ENCODE results near the gene PIM2.

Gene PIM2

DNA sequence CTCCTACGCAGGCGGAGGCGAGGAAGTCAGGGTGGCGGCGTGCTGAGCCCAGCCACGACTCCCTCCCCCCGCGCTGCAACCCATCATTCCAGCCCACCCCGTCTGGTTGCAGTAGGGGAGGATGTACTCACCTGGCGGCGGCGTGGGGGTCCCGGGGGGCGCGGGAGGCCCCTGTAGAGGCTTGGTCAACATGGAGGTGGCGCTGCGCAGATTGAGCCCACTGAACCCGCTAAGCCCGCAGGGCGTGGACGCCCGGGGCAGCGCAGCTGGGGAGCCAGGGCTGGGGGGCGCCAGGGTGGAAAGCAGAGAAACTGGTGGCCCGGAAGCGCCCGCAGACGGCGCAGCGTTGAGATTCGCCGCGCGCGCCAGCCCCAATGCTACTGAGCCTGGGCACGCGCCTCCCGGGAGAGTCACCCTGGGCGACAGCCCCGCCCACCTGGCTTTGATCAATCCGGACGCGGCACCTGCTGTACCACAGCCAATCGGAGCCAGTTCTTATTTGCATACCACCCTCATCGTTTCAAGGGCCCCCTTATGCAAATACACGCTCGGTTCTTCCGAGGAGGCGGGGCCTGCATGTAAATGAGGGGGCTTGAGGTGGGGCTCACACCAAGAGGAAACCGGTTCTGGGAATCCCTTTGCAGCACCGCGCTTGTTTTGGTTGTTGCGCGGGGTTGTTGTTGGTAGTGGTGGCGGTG, at the start of gene PIM2:
Gene PIM2 (minus strand): TSS at position 382 of the 698 bp plus-strand sequence. CDS start 190 bp downstream, at position 192.
- peak; percentile 91 for DNase-seq

DNA sequence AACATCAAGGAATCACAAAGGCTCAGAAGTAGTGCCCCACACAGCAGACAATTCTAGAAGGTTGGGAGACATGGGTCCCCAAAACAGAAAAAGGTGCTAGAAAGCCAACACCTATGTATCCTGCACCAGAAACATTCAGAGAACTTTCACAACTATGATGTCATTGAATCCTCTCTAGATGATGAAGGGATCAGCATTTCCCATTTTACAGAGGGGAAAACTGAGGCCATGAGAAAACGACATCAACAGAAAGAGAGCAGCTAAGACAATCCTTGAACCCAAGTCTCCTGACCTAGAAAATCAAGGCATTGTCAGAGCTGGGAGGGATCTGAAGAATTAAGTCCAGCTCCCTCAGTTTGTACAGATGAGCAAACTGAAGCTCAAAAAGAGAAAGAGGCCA, 49.6 kb upstream of the PIM2 start:
- no peak for DNase-seq

GRCh38 chrX:48966796-48967579, 48.2 kb upstream of the PIM2 start:
- DNase-seq: no peak

DNA sequence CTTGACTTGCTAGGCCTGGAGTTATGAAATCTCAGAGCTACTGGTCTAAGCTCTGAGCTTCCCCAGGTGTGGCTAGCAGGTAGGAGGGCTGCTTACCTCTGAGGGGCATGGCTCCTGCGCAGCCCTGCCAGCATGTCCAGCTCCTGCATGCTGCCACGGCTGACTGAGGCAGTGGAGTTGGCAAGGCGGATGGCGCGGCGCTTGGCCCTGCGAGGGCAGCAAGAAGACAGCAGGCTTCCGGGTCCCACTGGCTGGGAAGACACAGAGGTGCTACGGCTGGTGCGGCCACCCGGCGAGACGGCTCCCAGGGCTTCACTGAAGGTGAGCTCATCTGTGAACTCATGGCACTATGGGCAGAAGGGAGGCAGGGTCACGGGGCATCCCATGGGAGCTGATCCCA, 47.1 kb upstream of the PIM2 start:
- DNase-seq: no peak

GRCh38 chrX:48961585-48962091, 42.8 kb upstream of the PIM2 start:
- no peak for DNase-seq

GRCh38 chrX:48960291-48960690, 41.5 kb upstream of the PIM2 start:
- DNase-seq: no peak

DNA sequence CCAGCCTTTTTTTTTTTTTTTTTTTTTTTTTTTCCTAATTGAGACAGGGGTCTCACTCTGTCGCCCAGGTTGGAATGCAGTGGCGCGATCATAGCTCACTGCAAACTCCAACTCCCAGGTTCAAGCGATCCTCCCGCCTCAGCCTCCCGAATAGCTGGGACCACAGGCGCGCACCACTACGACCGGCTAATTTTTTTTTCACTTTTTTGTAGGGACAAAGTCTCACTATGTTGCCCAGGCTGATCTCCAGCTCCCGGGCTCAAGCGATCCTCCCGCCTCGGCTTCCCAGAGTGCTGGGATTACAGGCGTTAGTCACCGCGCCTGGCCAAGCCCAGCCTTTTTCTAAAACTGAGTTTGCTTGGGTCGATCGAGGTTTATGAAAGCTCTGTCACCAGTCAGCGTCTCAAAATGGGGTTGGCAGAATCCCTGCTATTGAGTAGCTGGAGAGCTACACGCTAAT, 39.8 kb upstream of the PIM2 start:
- no peak for DNase-seq

- DNase-seq: peak; percentile 88
Measured at GRCh38 chrX:48957827-48958634, 39.2 kb upstream of the PIM2 start.

GRCh38 chrX:48957477-48957826, 38.6 kb upstream of the PIM2 start, which contains the start of gene OTUD5:
Gene OTUD5, minus strand, starts transcription at chrX:48957607. Its CDS starts 37 bp downstream, at chrX:48957570.
- peak; percentile 33 for DNase-seq

GRCh38 chrX:48956728-48957414, 38.0 kb upstream of the PIM2 start:
- no peak for DNase-seq

DNA sequence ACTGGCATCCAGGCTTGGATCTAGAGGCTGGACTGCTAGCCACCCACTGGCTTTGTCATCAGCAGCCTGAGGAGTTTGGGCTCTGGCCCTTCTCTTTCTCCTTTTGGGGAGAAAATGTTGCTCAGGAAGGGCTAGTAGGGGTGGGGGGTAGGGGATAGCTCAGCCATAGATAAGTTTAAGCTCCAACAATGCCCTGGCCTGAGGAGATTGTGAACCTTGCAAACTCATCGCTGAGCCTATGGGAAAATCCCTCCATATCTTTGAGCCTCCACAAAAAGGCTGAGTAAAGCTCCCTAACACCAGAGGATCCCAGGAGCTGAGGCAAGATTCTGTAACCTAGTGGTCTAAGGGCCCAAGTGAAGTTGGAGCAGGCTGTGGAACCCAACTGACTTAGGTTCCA, 29.8 kb upstream of the PIM2 start:
- DNase-seq: no peak

- peak; percentile 3 for DNase-seq
Measured at GRCh38 chrX:48945517-48946348, 26.9 kb upstream of the PIM2 start.

DNA sequence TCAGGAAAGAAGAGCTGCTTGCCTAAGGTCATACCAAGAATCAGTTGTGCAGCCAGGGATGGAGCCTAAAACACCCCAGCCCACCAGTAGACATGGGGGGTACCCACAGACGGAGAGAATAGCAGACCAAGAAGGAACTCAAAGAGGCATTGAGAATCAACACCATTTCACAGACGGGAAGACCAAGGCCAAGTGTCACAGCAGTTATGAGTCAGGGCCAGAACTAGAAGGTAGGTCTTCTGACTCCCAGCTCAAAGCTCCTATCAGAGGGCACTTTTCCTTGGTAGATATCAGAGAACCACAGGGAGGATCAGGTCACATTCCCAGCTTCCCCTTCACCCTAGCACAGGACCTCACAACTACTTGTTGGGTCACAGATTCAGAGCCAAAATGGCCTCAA, 24.1 kb upstream of the PIM2 start:
- no peak for DNase-seq

DNA sequence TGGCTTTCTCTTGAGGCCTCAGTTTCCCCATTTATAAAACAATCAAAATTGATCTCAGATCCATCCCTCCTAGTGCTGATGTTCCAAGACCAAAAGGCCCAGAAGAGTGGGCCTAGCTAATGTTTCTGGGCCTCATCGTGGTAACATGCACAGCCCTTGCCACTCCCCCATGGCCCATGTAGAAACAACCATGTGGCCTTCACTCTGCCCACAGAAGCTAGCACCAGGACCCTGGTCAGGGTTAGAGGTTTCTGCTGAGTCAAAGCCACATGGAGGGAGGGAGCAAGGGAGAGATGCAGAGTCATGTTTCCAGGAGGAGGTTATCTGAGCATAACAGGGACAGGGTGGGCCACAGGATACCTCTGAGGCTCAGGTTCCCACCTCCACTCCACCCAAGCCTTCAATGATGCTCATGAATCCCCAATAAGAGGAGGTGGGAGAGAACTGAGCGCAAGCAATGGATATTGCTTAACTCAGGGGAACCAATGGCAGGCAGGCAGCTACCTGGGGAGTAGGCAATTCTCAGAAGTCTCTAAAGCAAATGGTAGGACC, 21.7 kb upstream of the PIM2 start:
- DNase-seq: no peak

- DNase-seq: no peak
Measured at GRCh38 chrX:48939524-48940228, 20.9 kb upstream of the PIM2 start.

GRCh38 chrX:48938721-48939425, 20.0 kb upstream of the PIM2 start:
- no peak for DNase-seq

- no peak for DNase-seq
Measured at GRCh38 chrX:48937054-48937907, 18.5 kb upstream of the PIM2 start.

DNA sequence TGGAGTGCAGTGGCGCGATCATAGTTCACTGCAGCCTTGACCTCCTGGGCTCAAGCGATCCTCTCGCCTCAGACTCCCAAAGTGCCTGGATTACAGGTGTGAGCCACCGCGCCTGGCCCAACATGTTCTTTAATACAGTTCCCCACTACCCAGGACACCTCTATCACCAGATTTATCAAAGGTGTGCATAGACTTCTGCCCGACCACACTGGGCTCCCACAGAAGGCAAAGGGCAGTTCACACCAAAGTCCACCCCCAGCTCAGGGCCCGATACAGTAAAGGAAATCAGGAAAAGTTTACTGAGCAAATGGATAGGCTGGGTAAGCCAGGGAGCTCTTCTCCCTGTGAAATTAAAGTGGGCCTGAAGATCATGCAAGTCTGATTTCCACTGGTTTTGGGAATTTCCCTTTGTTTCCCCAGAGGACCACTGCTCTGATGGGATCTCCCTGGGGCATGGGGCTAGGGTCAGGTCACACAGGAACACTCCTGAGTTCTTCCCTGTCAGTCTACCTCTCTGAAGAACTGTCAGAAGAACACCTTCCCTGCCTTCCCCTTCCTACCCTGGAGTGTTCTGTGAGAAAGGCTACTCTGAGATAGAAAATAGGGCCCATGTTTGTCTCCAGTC, 17.7 kb upstream of the PIM2 start:
- DNase-seq: no peak

DNA sequence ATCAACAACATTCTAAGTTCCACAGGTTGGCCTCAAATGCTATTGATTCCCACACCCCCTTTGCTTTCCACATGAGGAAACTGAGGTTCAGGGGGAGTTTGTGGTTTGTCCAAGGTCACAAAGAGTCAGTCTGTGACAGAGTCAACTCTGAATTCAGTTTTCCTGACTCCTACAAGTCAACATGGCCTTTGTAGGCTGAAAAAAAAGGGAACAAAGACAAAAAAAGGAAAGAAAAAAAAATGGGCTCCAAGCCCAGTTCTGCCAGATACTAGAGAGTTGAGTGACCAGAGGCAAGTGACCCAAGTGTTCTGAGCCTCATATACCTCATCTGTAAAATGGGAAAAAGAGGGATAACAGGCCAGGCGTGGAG, 16.5 kb upstream of the PIM2 start:
- DNase-seq: no peak

Data from NCI-H748 treated with DMSO at 0.1 percent for 48 hours (cell line).